GM18870 (cell line): ENCODE results near the gene TP53I13.

Experiments used
- ATAC-seq: cut with Tn5 transposase; IDR thresholded peaks from one replicate; pipeline ENCODE4 v1.9.1; 2021; ENCODE audit warnings: moderate library complexity; ENCODE audit not compliant: unreplicated experiment

TP53I13 gene

DNA sequence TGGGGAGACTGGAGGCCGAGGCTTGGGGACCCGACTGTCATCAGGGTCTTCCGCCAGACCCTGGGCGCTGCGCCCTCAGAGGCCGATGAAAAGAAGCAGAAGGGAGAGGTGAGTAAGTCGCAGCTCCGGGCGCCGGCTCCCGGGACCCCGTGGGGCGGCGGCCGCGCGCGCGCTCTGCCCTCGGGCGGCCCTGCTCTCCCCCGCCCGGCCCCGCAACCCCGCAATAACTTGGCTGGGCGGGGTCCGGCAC lies 1.3 kb upstream of the TP53I13 start:
- ATAC-seq = no peak

DNA sequence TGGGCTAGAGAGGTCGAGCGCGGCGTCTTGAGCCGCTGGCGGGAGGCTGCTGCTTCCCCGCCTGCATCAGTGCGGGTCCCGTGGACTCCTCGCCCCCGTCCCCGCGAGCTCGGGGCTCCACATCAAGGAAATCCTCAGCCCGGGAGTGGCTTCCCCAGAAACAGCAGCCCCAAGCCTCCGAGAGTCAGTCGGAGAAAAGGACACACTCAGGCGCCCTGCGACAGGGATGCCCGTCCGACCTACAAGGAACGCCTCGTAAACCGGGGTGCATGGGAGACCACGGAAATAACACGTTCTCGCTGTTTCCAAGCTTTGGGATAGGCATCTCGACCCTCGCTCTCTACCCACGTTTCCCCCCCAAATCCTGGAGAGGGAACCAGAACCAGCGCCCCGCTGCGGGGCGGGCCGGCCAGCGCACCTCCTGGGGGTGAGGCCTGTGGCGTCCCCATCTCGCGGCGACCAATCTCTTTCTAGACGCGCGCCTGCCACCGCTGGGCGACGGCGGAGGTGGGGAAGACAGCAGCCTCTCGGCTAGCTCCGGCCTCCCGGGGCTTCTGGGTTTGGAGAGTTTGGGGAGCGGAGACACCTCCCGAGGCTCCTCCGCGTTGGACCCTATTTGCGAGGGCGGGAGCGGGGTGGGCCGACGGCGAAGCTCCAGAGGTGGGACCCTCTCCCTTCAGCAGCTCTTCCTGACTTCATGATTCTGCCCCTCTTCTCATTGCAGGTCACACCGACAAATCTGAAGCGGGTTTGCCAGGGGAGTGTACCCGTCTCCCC lies 759 bp upstream of the TP53I13 start:
- no peak for ATAC-seq

DNA sequence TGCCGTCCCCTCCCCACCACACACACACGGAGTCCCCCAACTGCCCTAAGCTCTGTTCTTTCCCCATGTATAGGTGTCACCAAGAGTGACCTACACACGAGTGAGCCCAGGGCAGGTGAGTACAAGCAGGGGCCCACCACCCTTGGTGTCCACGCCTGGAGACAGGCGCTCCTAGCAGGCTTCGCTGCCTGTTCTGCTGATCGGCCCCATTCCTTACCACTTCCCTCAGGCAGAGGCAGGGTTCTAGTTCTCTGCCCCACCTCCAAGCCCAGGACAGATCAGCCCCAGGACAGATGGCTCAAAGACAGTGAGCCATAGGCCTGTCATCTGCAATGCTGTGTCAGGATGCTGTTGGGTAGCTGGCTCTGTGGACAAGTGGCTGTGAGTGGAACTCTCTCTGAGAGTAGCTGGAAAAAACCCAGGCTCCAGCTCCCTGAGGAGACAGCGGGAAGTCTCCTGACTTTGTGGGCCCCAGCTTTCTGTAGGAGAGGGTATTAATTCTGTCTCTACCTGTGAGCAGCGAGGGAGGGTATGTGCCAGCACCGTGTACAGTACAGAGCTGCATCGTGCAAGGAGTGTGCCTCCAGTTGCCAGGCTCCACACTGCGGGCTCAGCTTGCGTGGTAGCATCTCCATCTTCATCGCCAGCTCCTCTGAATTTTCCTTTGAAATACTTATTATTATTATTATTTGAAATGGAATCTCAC lies 897 bp downstream of the TP53I13 start:
- ATAC-seq = no peak

DNA sequence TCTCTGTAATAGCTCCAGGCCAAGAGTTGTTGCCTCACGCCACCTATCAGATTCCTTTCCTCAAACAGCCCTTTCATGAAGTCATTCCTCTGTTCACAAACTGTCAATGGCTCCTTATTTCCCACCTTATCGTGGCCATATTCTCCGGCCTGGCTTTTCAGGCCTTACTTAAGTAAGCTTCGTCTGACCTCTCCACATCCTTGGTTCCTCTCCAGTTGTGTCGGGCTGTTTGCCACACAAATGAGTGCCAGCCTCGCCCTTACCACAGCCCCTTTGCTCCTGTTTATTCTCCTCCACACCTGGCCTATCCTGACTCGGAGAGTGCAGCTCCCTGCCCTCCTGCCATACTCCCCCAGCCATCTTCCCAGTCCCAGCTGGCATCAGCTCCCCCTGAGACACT lies 2.0 kb downstream of the TP53I13 start:
- no peak for ATAC-seq

DNA sequence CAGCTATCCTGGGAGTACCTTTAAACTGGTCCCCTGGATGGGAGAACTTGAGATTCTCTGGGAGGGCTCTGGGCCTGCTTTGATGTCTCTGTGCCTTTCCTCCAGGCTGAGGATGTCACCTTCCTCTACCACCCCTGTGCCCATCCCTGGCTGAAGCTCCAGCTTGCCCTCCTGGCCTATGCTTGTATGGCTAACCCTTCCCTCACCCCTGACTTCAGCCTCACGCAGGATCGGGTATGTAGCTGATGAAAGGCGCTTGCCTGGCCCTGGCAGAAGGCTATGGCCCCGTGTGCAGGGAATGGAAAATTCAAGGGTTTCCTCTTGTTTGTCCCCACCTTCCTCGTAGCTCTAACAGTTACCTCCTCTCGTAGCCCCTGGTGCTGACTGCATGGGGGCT lies 3.0 kb downstream of the TP53I13 start:
- ATAC-seq = no peak

DNA sequence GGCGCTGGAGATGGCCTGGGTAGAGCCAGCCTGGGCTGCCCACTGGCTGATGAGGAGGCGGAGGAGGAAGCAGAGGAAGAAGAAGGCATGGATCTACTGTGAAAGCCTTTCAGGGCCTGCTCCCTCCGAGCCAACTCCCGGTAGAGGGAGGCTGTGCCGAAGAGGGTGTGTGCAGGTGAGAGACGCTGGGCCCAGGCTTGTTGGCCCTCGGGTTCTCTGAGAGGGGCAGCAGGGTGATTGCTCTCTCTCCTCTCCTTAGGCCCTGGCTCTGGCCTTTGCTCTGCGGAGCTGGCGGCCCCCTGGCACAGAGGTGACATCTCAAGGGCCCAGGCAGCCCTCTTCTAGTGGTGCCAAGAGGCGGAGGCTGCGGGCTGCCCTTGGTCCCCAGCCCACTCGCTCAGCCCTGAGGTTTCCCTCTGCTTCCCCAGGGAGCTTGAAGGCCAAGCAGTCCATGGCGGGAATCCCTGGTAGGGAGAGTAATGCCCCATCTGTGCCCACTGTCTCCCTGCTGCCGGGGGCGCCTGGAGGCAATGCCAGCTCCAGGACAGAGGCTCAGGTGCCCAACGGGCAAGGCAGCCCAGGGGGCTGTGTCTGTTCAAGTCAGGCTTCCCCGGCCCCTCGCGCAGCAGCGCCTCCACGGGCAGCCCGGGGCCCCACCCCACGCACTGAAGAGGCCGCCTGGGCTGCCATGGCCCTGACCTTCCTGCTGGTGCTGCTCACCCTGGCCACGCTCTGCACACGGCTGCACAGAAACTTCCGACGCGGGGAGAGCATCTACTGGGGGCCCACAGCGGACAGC lies 3.6 kb downstream of the TP53I13 start:
- no peak for ATAC-seq

DNA sequence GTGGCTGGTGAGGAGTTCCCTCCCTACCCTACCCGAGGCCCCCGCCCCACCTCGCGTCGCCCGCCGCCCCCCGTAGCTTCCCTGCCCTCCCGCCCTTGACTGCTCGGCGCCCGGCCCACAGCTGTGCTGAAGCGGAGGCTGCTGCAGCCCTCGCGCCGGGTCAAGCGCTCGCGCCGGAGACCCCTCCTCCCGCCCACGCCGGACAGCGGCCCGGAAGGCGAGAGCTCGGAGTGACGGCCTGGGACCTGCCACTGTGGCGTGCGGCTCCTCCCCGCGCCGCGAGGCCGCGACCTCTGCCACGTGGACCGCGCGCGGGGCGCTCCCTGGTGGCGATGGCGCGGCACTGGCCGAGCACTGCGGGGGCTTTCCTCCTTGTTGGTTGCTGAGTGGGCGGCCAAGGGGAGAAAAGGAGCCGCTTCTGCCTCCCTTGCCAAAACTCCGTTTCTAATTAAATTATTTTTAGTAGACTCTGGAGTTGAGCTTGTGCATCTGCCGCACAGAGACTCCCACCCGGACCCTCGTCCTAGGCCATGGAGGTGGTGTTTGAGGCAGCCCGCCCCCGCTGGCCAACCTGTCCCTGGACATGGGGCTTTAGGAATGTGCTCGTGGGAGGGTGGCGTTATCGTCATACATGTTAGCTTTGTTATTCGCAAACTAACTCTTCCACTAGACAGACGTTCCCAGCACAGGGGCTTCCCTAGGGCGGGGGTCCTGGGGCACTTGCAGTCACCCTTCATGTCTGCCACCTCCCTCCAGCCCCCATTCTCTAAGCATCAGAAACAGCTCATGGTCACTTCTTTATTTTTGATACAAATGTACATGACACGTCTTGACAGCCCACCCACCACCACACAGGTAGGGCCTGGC lies 4.4 kb downstream of the TP53I13 start:
- ATAC-seq = no peak

DNA sequence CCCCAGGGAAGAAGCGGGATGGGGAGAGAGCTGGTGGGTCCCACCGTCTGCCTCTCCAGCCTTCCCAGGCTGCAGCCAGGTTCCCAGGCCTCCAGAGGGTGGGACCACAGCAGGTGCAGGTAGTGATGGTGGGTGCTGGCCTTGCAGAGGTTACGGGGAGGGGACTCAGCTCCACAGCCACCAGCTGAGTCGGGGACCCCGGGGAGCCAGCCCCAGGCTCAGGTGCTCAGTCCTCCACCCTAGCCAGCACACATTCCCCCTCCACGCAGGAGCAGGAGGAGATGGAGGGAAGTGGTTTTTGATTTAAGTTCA lies 5.0 kb downstream of the TP53I13 start:
- ATAC-seq = no peak

DNA sequence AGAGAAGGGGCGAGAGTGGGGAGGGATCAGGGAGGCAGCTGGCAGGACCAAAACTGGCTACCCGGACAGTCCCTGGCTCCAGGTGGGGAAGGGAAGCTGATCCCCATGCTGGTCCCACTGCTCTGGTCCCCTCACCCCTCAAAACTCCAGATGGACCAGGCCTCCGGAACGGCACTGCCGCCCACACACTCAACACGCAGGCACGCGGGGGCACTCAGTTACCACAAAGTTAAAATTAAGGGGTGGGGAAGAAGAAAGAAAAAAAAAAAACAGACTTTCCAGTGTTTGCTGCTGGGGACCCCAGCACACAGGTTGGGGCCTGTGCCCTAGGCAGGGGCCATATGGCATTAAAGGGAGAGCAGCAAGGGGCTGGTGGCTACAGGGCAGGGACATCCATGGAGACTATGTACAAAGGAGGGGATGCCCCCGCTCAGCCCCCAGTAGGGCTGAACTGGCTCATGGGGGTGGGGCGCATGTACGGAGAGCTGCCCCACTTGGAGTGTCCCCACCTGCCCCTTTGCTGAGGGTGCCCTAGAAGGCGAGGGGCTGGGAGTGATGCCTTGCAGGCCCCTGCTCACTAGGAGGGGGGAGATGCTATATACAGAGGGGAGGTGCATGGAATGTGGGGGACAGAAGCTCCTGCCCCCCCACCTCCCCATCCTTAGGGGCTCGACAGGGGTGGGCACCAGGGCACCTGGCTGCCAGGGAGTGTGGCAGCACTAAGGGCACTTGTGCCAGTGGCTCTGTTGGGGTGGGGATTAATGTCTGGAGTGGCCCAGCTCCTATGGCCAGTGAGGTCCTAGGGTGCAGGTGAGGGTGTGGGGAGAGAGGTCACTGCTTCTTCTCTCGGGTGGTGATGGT lies 5.6 kb downstream of the TP53I13 start:
- ATAC-seq = no peak

DNA sequence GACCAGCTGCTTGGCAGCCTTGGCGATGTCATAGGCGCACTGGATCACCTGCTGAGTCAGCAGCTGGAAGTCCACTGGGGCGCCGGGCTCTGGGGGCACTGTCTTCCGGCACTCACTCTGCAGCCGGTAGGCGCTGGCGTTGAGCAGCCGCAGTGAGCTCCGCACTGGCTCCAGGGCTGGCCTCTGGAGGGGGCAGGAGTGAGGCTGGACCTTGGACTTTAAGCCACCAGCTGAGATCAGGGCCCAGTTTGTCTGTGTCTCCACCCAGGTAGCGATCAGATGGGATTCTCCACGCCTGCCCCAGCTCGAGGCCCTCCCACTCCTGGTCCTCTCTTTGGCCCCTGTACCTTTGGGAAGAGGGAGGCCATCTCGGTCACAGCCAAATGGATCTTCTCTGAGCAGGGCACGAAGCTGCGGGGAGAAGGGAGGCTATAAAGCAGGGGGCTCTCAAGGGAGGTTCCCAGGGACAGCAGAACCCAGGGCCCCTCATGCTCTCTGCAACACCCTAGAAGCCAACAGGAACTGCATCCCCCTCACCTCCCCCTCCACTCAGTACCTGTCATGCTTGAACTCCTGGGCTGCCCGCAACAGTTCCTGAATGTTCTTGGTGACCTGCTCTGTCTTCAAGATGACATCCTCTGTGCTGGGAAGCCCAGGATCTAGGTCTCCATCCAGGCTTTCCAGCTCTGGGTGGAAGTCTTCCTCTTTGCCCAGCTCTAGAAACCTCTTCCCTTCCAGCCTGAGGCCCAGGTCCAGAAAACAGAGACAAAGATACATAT lies 6.4 kb downstream of the TP53I13 start:
- ATAC-seq = no peak

DNA sequence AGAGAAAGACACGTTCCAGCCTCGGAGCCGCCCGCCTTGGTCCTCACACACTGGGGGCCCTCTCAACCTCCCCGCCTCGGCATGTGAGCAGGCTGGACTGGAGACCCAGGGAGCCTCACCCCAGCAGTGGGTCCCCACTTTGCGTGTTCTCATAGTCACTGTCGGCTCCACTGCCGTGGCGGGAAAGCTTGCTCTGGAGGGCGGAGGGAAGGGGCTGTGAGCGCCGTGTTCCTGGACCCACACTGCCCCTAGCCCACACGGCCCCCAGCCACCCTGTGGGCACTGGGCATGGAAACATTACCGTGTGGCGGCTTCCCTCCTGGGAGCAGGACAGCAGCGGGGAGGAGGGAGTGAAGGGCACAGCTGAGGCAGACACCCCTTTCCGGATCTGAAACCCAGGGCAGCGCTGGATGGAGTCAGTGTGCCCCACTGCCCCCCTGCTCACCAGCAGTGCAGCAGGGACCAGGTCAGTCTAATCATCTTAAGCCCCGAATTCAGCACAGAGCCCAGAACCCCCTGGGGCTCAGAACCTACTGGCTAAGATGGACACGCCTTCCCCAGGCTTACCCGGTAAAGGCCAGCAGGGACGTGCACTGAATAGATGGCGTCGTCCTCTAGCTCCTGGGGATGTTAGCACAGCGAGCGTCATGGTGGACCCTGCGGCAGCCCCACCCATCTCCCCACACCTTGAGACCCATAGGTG lies 7.2 kb downstream of the TP53I13 start:
- ATAC-seq = no peak

DNA sequence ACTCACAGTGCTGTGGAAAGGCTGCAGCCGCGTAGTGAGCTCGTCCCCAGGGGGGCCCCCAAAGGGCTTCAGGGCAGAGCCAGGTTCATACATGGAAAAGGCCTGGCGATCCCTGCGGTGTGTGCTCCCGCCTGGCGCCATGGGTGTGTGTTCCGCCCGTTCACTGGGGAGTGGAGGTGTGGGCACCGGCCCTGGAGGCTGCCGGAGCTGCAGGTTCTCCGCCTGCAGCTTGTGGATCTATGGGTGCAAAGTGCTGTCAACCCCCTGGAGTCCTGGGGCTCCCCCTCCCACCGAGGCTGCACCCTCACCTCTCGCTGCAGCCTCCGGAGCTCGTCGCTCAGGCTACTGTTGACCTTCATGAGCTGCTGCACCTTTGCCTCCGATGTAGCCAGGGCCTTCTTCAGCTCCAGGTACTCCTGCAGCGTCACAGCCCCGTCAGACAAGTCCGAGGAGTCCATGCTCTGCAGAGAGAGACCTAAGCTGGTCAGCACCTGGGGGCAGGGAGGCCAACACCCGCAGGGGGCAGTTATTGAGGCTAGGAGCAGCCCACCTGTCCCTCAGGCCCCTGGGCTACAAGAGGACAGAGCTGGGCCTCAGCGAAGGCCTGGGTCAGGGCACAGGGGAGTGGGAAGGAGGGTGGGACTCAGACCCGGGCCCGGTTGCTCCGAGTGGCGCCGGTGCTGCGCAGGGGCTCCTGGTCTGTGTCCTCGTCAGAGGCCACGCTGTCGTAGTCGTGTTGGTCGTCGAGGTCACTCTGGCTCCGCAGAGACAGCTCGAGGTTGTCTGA lies 7.9 kb downstream of the TP53I13 start:
- no peak for ATAC-seq

DNA sequence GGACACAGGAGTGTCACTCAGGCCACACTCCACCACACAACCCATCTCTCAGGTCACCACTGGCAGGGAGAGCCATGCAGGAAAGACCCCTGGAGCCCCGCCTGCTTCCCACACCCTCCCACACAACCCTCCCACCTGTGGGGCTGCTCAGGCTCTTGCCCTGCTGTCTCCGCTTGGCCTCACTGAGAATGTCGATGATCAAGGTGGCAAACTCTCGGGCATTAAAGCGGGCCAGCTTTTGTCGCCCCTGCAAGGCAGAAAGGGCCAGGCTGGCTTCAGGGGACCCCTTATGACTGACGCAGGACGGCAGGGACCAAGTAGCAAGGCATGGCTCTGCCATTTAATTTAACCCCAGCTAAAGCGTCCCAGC lies 8.5 kb downstream of the TP53I13 start:
- no peak for ATAC-seq

DNA sequence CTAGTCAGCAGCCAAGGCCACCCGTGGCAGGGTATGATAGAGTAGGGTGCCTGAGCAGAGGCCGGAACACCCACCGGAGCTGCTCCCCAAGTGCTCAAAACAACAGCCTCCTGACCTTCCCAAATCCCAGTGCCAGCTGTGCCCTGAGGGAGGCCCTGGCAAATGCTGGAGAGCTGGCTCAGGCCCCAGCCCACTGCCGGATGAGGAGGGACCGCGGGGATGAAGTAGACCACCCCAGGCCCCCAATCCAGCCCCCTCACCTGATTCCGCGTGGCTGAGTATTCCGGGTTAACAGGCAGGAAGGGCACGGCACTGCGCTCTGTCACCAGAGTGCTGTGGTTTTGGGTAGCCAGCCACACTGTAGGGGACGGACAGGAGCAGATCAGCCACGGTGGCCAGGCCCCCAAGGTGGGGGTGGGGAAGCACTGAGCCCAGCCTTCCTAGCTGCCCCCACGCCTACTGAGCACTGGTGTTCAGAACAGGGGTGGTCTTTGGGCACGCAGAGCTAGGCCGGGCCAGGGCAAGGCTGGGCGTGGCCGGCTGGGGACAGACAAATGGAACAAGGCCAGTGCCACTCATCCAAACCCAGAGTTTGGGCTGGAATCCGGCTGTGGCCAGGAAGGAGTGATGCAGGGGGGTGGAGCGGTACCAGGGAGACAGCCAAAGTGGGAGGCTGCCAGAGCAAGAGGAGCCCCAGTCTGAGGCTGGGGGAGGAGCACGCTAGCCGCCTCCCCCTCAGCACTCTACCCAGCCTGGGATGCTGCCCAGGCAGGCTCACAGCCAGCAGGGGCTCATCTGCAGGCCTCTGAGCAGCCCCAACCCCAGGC lies 9.1 kb downstream of the TP53I13 start:
- ATAC-seq = no peak

DNA sequence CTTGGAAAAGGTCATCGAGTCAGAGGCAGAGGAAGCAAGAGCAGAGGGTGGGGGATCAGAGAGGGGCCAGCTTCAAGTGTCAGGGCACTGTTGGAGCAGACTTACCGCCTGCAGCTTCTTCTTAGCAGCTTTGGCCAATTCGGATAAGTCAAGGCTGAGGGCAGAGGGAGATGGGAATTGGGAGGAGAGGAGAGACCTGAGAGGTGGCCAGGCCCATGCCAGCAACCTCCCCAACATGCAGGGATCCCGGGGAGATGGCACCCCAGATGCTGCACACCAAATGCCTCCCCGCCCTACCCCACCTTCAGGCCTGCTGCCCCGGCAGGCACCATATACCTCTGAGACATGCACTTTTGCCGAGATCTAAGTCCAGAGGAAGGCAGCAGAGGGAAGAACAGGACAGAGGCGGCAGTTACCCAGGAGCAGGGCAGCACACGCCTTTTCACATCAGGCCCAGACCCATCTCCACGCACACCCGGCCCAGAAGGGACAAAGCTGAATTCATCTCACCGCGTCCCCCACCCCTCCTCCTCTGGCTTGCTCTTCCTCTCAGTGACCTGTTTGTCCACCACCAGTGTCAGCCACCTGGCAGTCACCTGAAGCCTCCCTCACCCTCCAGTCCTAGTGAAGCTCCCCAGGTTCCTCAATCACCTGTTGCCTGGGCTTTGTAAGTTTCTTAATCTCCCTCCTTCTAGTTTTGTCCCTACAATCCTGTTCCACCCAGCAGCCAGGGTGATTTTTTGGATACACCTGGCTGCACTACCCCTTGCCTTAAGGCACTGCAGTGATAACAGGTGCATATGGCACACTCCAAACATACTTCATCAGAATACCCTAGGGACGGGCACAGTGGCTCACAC lies 10.4 kb downstream of the TP53I13 start:
- ATAC-seq = no peak
